K562 (cell line): Measurements from ENCODE around the gene FLAD1. TPM values are rescaled to one million over a fixed set of nuclear protein-coding genes. Genes with fewer than 3 reads are reported as not detected.

Experiments
- AFF4 ChIP-seq: sonication (generic); formaldehyde crosslinking; IDR thresholded peaks from 2 replicates; pipeline ENCODE4 v1.8.0; 2023; ENCODE audit warnings: mild to moderate bottlenecking, missing genetic modification reagents
- FOXK2 ChIP-seq, 2 experiments: fragments of 450-650 bp; IDR thresholded peaks in 1 of 2; conservative IDR thresholded peaks in 1 of 2; 2 replicates each; pipeline ENCODE4 v1.6.1; 2016; ENCODE audit warnings: low read depth in 2 of 2, mild to moderate bottlenecking in 1 of 2
- NFRKB ChIP-seq: fragments of 450-650 bp; IDR thresholded peaks from 2 replicates; pipeline ENCODE4 v1.6.1; 2016; ENCODE audit warnings: low read depth
- NKRF ChIP-seq: fragments of 450-650 bp; IDR thresholded peaks from 2 replicates; pipeline ENCODE4 v1.6.1; 2016; ENCODE audit warnings: borderline replicate concordance
- PTBP1 ChIP-seq: fragments of 200-400 bp; formaldehyde crosslinking; IDR thresholded peaks from 2 replicates; pipeline ENCODE4 v1.6.1; 2017; ENCODE audit warnings: low read depth, low read length
- RAD21 ChIP-seq, 2 experiments: fragments of 250-450 bp in 1 of 2; fragments of 450-650 bp in 1 of 2; sonication (Bioruptor Pico) in 1 of 2; formaldehyde crosslinking in 1 of 2; IDR thresholded peaks in 1 of 2; conservative IDR thresholded peaks in 1 of 2; 2 replicates each; pipeline versions ENCODE4 v1.4.0 to v1.8.0; 2020 to 2022; ENCODE audit warnings: mild to moderate bottlenecking in 2 of 2, moderate library complexity in 1 of 2
- RBM15 ChIP-seq: fragments of 200-400 bp; formaldehyde crosslinking; IDR thresholded peaks from 2 replicates; pipeline ENCODE4 v1.6.1; 2018; ENCODE audit warnings: mild to moderate bottlenecking, low read length, moderate library complexity; ENCODE audit not compliant: insufficient read depth
- TRIM28 ChIP-seq: fragments of 450-650 bp; IDR thresholded peaks from 2 replicates; pipeline ENCODE4 v1.6.1; 2017
- ZBED1 ChIP-seq: IDR thresholded peaks from 2 replicates; pipeline ENCODE4 v1.6.1; 2014
- ZBTB9 ChIP-seq: fragments of 450-650 bp; formaldehyde crosslinking; IDR thresholded peaks from 2 replicates; pipeline ENCODE4 v1.4.0; 2020; ENCODE audit warnings: mild to moderate bottlenecking, moderate library complexity
- ZNF280B ChIP-seq: fragments of 250-450 bp; sonication (Bioruptor Pico); IDR thresholded peaks from 2 replicates; pipeline ENCODE4 v1.5.1; 2021; ENCODE audit warnings: mild to moderate bottlenecking
- polyA plus RNA-seq, 8 experiments: library from polyadenylated mRNA; depleted of rRNA in 4 of 8; stranded (reverse) in 5 of 8; unstranded in 3 of 8; fragments of >200 nt; fragmentation: Nextera tagmentation in 2 of 8; fragmentation: Illumina TruSeq in 1 of 8; extraction: Ambion mirVana in 2 of 8; extraction: Trizol in 1 of 8; gene quantifications; 2 replicates each; pipeline versions ENCODE4 v1.2.1 to v1.2.3, GENCODE V29; 2011 to 2014; ENCODE audit warnings: inconsistent platforms in 1 of 8, missing spikeins in 1 of 8
- total RNA-seq, 7 experiments: library from RNA; depleted of rRNA in 6 of 7; stranded (reverse); fragments of >200 nt in 6 of 7; fragmentation: Illumina TruSeq in 2 of 7; extraction: Trizol in 2 of 7; gene quantifications; 2 replicates each; pipeline versions ENCODE4 v1.2.1 to v1.2.3, GENCODE V29; 2011 to 2021; ENCODE audit warnings: low replicate concordance in 1 of 7
- TF ChIP-seq, protein P1 (sequence below): fragments of 450-650 bp; IDR thresholded peaks from 2 replicates; pipeline ENCODE4 v1.6.1; 2017; ENCODE audit warnings: antibody characterized with exemption, mild to moderate bottlenecking

The FLAD1 gene
- total and polyA plus RNA-seq, 9 of the 15 experiments (the other 6 are each of a cell fraction or from before 2014, with no cell fraction given): 24.9 to 85.8 (median 67.0) TPM

DNA sequence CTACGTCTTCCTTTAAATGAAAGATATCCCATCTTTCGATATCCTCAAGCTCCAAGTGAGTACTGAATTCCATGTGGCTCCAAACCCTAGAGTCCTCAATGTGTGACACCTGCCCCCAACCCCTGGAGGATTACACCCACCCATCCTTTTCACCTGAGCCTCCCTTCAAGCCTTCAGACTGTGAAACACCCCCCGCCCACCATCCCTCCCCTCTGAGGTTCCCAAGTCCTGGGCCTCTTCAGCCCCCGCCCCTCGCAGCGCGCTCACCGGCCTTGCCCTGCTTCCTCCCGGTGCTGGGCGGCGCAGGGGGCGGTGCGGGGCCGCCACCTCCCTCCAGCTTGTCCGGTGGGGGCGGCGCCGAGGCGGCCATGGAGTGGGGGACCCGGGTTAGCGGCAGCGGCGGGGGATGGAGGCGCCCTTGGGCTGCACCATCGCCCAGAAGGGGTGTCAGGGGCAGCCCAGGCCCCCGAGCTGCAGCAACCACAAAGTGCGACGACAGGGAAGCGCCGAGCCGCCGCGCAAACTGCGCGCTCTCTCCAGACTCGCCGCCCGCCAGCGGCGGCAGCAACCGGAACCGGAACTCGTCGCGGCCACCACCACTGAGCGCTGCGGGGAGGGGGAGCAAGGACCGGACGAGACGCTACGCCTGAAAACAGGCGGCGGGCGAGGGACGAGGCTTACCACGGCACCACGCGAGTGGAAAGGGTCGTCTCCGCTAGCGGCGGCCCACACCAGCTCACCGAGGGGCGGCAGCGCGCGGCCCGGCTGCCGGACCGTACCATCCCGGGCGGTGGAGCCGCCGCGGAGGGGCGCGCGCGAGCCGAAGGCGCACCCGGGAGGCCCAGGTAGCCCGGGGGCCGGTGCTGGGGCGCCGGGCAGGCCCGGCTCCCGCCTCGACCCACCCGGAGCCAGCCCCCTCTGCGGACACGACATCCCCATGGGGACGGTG lies 21.7 kb upstream of the FLAD1 start, which contains the start of gene PYGO2 (continued):
- TF ChIP-seq ZBTB9 (CRISPR knock-in tag): peak; percentile 95
- TF ChIP-seq ZBED1: peak; percentile 70; the same call in 1 of the 2 replicates
- no peak for TF ChIP-seq TRIM28
- peak in 1 of 2 experiments; percentile 98; a peak in 2 of 4 replicates for TF ChIP-seq FOXK2 (conservative IDR thresholded peaks at IDR 0.05 in 1 of 2, IDR thresholded peaks at IDR 0.05 in 1 of 2; ENCODE audit: low read depth in 2 of 2)
- TF ChIP-seq PTBP1: 0 out of 2 replicates have a peak, but pooled peaks have one; percentile 34
- TF ChIP-seq ZNF280B (CRISPR knock-in tag): 0 out of 2 replicates have a peak, but pooled peaks have one; percentile 50
- TF ChIP-seq RBM15: no peak
- TF ChIP-seq NFRKB: 0 out of 2 replicates have a peak, but pooled peaks have one; percentile 34
- TF ChIP-seq NKRF: peak; percentile 72; the same call in 1 of the 2 replicates
- TF ChIP-seq, protein P1, sequence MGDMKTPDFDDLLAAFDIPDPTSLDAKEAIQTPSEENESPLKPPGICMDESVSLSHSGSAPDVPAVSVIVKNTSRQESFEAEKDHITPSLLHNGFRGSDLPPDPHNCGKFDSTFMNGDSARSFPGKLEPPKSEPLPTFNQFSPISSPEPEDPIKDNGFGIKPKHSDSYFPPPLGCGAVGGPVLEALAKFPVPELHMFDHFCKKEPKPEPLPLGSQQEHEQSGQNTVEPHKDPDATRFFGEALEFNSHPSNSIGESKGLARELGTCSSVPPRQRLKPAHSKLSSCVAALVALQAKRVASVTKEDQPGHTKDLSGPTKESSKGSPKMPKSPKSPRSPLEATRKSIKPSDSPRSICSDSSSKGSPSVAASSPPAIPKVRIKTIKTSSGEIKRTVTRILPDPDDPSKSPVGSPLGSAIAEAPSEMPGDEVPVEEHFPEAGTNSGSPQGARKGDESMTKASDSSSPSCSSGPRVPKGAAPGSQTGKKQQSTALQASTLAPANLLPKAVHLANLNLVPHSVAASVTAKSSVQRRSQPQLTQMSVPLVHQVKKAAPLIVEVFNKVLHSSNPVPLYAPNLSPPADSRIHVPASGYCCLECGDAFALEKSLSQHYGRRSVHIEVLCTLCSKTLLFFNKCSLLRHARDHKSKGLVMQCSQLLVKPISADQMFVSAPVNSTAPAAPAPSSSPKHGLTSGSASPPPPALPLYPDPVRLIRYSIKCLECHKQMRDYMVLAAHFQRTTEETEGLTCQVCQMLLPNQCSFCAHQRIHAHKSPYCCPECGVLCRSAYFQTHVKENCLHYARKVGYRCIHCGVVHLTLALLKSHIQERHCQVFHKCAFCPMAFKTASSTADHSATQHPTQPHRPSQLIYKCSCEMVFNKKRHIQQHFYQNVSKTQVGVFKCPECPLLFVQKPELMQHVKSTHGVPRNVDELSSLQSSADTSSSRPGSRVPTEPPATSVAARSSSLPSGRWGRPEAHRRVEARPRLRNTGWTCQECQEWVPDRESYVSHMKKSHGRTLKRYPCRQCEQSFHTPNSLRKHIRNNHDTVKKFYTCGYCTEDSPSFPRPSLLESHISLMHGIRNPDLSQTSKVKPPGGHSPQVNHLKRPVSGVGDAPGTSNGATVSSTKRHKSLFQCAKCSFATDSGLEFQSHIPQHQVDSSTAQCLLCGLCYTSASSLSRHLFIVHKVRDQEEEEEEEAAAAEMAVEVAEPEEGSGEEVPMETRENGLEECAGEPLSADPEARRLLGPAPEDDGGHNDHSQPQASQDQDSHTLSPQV: peak; percentile 61; the same call in 1 of the 2 replicates
- TF ChIP-seq AFF4 (CRISPR knock-in tag): peak; percentile 43; the same call in 1 of the 2 replicates
- peak; percentile 74 to 80 for TF ChIP-seq RAD21 (CRISPR knock-in tag; conservative IDR thresholded peaks at IDR 0.05 in 1 of 2, IDR thresholded peaks at IDR 0.05 in 1 of 2)
